ENCODE results near the gene GPR61. TPM values are rescaled to one million over a fixed set of nuclear protein-coding genes. Genes with fewer than 3 reads are reported as not detected.

Gene GPR61
- polyA plus RNA-seq, 3 donors: 0.28 TPM; not detected in 2

DNA sequence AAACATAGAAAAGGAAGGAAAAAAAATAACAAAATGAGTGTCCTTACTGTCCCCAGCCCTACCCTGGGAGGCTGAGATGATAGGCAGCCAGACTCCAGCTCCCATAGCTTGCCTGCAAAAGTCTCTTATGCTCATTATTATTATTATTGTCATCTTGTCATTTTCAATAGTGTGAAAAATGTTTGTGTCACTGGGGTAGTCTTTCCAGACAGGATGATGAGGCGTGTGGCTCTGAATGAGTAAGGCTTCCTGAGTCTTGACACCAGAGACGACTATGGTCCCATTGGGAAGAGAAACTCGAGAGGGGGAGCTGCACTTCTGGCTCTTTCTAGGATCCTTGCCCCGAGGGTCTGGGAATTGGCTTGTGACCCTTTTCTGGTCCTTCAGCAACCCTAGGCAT lies 46.9 kb upstream of the GPR61 start:
- no peaks in the 10 kb centered on the region for H3K27me3 ChIP-seq (ENCODE audit: control insufficient read depth in 2 of 2, insufficient read depth in 2 of 2, low read length in 2 of 2)
- no peak overlapping the region for H3K27ac ChIP-seq (ENCODE audit: low read depth in 1 of 2, low read length in 2 of 2)
- H3K4me1 ChIP-seq (ENCODE audit: control insufficient read depth in 1 of 2, insufficient read depth in 2 of 2, low read length in 2 of 2): peaks cover 12 to 19% of the 10 kb centered on the region in 2 donors
- peaks cover 0 to 4% (median 0%) of the 10 kb centered on the region in 3 donors for H3K27me3 Mint-ChIP-seq (ENCODE audit: low read depth in 3 of 3)
- H3K36me3 Mint-ChIP-seq: peaks cover 32 to 36% of the 10 kb centered on the region in 2 donors
- peaks cover 21 to 28% of the 10 kb centered on the region in 2 donors for H3K36me3 ChIP-seq (replicated peaks in 1 of 2; ENCODE audit: control insufficient read depth in 1 of 2, insufficient read depth in 2 of 2, low read length in 2 of 2)
- H3K4me1 Mint-ChIP-seq: peaks cover 23% of the 10 kb centered on the region
- H2AFZ ChIP-seq (ENCODE audit: insufficient read depth, low read depth, low read length, poor library complexity, severe bottlenecking): no peak overlapping the region
- no peaks in the 10 kb centered on the region for H3K9me3 Mint-ChIP-seq
- intact Hi-C loops (cut with micrococcal nuclease): no loop called here
- H3K27ac Mint-ChIP-seq: no peak overlapping the region
- 53% methylated on average over 3 of the region's 4 CpGs for WGBS (ENCODE audit: insufficient coverage)
- no peaks in the 10 kb centered on the region for H3K9me3 ChIP-seq (replicated peaks in 1 of 2; ENCODE audit: control insufficient read depth in 1 of 2, insufficient read depth in 1 of 2, low read length in 2 of 2)
- no peak overlapping the region for H3K9ac ChIP-seq (ENCODE audit: insufficient read depth, low read length, poor library complexity, severe bottlenecking)
- no peak for TF ChIP-seq CTCF (IDR thresholded peaks at IDR 0.05)
- no peak for DNase-seq
- no peak overlapping the region for H3K4me3 Mint-ChIP-seq
- peaks cover 32% of the 10 kb centered on the region for H4K20me1 ChIP-seq (ENCODE audit: insufficient read depth, low read length)
- no peak overlapping the region for H3K4me3 ChIP-seq (replicated peaks in 1 of 3; ENCODE audit: low read depth in 2 of 3, low read length in 3 of 3)
- H3K4me2 ChIP-seq (replicated peaks; ENCODE audit: extremely low read depth, low read length, poor library complexity, severe bottlenecking): no peak overlapping the region
- peaks cover 36% of the 10 kb centered on the region for H3K79me2 ChIP-seq (ENCODE audit: insufficient read depth, low read length)

DNA sequence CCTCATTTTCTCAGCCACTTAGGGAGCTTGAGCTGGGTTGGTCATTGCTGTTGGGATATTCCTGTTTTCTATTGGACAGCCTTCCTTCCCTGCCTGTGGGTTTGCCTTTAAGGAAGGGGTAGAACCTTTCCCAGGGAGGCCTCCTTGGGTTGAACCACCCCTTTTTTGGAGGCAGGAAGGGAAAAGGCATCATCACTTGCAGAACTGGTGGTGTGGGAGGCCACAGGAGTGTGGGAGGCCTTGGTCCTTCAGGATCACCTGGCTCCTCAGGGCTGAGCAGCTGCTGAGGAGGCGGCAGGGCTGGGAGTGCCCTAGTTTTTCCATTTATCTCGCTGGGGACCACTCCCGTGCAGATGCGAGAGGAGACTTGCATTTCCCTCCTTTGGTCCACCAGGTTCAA lies 46.4 kb upstream of the GPR61 start:
- H3K4me2 ChIP-seq (replicated peaks; ENCODE audit: extremely low read depth, low read length, poor library complexity, severe bottlenecking): peak overlapping the region; percentile 77
- 91% methylated on average over 4 of the region's 4 CpGs for whole genome bisulfite sequencing (ENCODE audit: insufficient coverage)
- no peak for DNase-seq
- intact Hi-C loops (cut with micrococcal nuclease): no loop called here
- Mint-ChIP-seq H3K4me1 (peaks cover 23% of the 10 kb centered on the region), H3K4me3 (no peak overlapping the region), H3K9me3 (no peaks in the 10 kb centered on the region), H3K27me3 (ENCODE audit: low read depth in 3 of 3) (peaks cover 0 to 4% (median 0%) of the 10 kb centered on the region in 3 donors), H3K36me3 (peaks cover 30 to 36% of the 10 kb centered on the region in 2 donors), H3K27ac (no peak overlapping the region)
- TF ChIP-seq CTCF (IDR thresholded peaks at IDR 0.05): no peak
- H3K9me3 ChIP-seq (replicated peaks in 1 of 2; ENCODE audit: control insufficient read depth in 1 of 2, insufficient read depth in 1 of 2, low read length in 2 of 2): no peaks in the 10 kb centered on the region
- H2AFZ ChIP-seq (ENCODE audit: insufficient read depth, low read depth, low read length, poor library complexity, severe bottlenecking): peak overlapping the region; percentile 89
- H3K36me3 ChIP-seq (replicated peaks in 1 of 2; ENCODE audit: control insufficient read depth in 1 of 2, insufficient read depth in 2 of 2, low read length in 2 of 2): peaks cover 26 to 33% of the 10 kb centered on the region in 2 donors
- no peak overlapping the region for H3K27ac ChIP-seq (ENCODE audit: low read depth in 1 of 2, low read length in 2 of 2)
- peaks cover 12 to 19% of the 10 kb centered on the region in 2 donors for H3K4me1 ChIP-seq (ENCODE audit: control insufficient read depth in 1 of 2, insufficient read depth in 2 of 2, low read length in 2 of 2)
- H4K20me1 ChIP-seq (ENCODE audit: insufficient read depth, low read length): peaks cover 37% of the 10 kb centered on the region
- H3K4me3 ChIP-seq (replicated peaks in 1 of 3; ENCODE audit: low read depth in 2 of 3, low read length in 3 of 3): no peak overlapping the region
- no peak overlapping the region for H3K9ac ChIP-seq (ENCODE audit: insufficient read depth, low read length, poor library complexity, severe bottlenecking)
- no peaks in the 10 kb centered on the region for H3K27me3 ChIP-seq (ENCODE audit: control insufficient read depth in 2 of 2, insufficient read depth in 2 of 2, low read length in 2 of 2)
- H3K79me2 ChIP-seq (ENCODE audit: insufficient read depth, low read length): peaks cover 39% of the 10 kb centered on the region

Measured in CD14-positive monocyte (primary cell).